GM12872 (cell line): ENCODE data around the gene MDFIC.

Experiments
- TF ChIP-seq, protein P1 (sequence below): IDR thresholded peaks from 3 replicates; pipeline ENCODE4 v1.5.1; 2011; ENCODE audit warnings: low read depth, mild to moderate bottlenecking, low read length, moderate library complexity; ENCODE audit not compliant: insufficient read depth

Gene MDFIC

DNA sequence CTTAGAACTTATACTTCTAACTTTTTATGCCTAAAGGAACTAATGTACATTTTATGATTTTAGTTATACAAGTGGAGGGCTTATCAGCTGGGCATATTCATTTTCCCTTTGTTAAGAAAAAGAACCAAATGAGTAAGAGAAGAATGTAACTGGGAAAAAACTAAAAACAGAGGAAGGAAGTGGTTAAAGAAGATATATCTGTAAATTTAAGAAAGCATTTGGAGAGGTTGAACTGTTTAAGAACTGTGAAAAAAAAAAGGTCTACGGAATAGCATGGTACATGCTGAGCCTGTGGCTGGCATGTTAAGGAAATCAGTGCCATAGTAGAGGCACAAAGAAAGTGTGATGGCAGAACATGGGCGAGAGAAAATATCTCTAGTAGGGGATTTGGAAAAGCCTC is 6.2 kb downstream of the MDFIC start:
- TF ChIP-seq, protein P1, sequence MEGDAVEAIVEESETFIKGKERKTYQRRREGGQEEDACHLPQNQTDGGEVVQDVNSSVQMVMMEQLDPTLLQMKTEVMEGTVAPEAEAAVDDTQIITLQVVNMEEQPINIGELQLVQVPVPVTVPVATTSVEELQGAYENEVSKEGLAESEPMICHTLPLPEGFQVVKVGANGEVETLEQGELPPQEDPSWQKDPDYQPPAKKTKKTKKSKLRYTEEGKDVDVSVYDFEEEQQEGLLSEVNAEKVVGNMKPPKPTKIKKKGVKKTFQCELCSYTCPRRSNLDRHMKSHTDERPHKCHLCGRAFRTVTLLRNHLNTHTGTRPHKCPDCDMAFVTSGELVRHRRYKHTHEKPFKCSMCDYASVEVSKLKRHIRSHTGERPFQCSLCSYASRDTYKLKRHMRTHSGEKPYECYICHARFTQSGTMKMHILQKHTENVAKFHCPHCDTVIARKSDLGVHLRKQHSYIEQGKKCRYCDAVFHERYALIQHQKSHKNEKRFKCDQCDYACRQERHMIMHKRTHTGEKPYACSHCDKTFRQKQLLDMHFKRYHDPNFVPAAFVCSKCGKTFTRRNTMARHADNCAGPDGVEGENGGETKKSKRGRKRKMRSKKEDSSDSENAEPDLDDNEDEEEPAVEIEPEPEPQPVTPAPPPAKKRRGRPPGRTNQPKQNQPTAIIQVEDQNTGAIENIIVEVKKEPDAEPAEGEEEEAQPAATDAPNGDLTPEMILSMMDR, result no peak

DNA sequence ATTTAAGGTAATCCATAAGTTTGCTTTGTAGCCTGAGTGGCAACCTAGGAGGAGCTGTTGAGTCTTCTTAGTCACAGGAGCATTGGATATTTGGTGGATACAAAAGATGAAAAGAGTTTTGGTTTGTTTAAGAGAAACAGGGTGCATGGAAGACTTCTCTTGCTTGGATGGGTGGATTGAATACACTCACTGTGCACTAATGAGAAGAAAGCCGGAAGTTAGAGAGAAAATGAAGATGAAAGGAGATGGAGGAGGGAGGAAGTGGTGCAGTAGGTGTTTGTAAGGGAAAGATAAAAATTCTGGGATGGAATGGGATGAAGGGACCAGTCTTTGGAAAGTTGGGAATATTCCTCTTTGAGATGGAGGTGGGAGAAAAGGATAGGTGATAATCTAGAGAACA is 7.7 kb downstream of the MDFIC start:
- TF ChIP-seq, protein P1, result 0 out of 3 replicates have a peak, but pooled peaks have one; percentile 15

DNA sequence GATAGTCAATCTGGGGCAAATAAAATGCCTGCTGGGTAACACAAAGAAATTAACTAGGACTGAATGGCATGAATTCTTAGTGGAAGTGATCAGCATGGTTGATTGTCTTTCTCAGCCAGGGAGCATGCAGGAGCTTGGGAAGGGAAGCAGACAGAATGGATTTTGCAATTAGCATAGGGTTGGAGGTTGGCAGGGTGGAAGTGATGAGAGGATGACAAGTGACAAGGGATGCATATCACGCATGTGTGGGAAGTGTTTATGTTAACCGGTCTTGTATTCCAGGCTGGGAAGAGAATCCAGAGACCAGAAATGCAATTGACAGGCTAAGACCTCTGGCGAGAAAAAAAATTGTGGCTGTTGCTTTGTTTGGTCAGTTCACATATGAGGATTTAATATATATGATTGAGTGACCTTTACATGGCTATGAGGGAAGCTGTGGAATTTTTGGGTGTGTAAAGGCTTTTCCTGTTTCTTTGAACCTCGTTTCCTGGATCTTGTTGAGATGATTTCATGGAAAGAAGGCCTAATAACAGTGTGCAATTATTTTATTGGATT is 8.3 kb downstream of the MDFIC start:
- TF ChIP-seq, protein P1, result no peak

DNA sequence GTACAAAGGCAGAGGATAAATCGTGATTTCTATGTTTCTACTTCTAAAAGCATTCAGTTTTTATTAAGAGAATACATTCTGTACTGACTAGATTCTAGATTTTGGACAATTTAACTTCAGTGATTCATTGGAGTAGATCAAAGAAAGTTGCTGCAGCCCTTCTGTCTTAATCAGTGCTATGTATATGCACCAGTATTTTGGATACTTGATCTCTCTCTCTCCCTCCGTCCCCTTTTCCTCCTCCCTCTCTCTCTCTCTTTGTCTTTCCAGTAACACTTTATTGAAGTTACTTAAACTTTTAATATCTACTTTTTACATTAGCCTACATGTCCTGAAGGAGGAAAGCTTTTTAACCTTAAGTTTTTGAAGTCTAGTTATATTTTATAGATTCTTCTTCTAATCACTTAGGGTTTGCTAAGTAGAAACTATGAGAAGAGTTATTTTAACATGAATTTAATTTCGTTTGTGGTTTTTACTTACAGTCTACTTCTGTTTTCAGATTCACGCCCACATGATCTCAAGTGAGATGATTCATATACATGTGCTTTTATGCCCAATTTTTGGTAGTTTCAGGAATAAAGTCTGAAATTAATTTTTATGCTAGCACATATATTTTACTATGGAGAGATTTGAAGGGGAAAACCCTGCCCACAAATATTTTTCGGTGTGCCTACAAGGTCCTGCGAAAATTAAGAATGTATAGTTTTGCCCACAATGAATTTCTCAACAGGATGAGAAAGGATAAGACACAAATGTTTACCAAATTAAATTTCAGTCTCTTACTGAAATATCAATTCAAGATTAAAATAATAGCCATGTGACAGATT is 9.1 kb downstream of the MDFIC start:
- TF ChIP-seq, protein P1, result no peak

DNA sequence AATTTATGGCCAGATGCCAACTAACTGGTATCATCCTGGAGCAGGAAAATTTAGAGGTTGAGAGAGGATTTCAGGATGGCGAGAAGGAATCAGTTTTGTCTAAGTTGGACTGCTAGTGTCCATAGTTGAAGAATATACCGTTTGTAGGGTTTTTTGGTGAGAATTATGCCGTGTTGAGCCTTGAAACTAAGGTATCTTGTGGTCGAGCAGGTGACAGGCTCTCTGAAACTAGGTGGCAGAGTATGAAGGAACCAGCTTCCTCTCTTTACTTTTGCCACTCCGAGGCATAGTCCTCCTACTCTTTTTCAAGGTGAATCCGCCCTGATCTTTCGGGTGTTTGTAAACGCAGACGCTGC is 9.7 kb downstream of the MDFIC start:
- TF ChIP-seq, protein P1, result no peak

DNA sequence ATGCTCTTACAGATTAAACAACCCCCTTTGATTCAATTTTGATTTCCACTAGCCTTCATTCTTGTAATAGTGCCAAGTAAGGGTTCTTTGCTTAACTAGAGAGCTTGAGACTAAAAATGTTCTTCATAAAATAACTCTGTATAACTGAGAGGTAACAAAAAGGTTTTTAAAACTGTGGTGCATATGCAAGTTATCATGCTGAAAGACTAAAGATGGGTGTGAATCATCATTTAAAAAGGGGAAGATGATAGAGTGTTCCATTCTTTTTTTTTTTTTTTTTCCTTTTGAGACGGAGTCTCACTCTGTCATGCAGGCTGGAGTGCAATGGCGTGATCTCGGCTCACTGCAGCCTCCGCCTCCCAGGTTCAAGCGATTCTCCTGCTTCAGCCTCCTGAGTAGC is 11.1 kb downstream of the MDFIC start:
- TF ChIP-seq, protein P1, result no peak

DNA sequence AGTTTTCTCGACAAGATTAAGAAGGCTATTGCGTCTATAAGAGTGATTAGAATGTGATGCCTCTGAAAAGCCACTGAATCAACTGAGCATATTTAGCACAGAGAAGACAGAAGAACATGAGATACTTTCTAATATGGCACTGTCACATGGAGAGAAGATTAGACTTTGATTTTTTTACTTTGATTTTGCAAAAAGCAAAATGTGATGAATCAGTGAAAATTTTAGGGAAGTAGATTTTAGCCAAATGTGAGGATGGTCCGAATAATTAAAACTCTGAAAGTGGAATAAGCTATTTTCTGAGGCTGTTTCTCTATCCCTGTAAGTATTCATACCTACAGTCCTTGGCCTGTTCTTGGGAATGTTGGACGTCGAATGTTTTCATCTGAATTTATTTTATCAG is 11.8 kb downstream of the MDFIC start:
- TF ChIP-seq, protein P1, result no peak
